Aorta (tissue), 5 donors: ENCODE data around the gene ITGB1BP2. TPM values are rescaled to one million over a fixed set of nuclear protein-coding genes. Genes with fewer than 3 reads are reported as not detected.
"Not testable (repeated sequence)": the region's sequence is repeated elsewhere in the genome, so short reads cannot be mapped to it uniquely, and the experiment has no call there.

Experiments
- ATAC-seq: fragments of 200-7000 bp; cut with Tn5 transposase; one replicate; pipeline ENCODE4 v1.9.1; 2022; ENCODE audit warnings: moderate library complexity; ENCODE audit not compliant: low FRiP score
- DNase-seq, 2 donors: peaks; one replicate each; pipeline ENCODE4 v3.0.0-alpha.2; 2020
- H3K27ac ChIP-seq, 2 donors: one replicate each; pipeline ENCODE4 v1.5.1; 2013; ENCODE audit warnings: low read length in 2 of 2, mild to moderate bottlenecking in 2 of 2, moderate library complexity in 2 of 2, control low read depth in 1 of 2, inconsistent platforms in 1 of 2, low read depth in 1 of 2
- H3K27me3 ChIP-seq, 2 donors: one replicate each; pipeline ENCODE4 v1.6.1; 2013; ENCODE audit warnings: control low read depth in 1 of 2, low read length in 1 of 2, mild to moderate bottlenecking in 1 of 2, moderate library complexity in 1 of 2; ENCODE audit not compliant: insufficient read depth in 2 of 2, control insufficient read depth in 1 of 2
- H3K36me3 ChIP-seq, 2 donors: one replicate each; pipeline ENCODE4 v1.6.1; 2013; ENCODE audit warnings: control low read depth in 1 of 2, low read length in 1 of 2, mild to moderate bottlenecking in 1 of 2; ENCODE audit not compliant: insufficient read depth in 2 of 2, control insufficient read depth in 1 of 2
- H3K4me1 ChIP-seq, 2 donors: one replicate each; pipeline ENCODE4 v1.6.1; 2013; ENCODE audit warnings: low read length in 2 of 2, control low read depth in 1 of 2, mild to moderate bottlenecking in 1 of 2, moderate library complexity in 1 of 2; ENCODE audit not compliant: insufficient read depth in 2 of 2, control insufficient read depth in 1 of 2
- H3K4me3 ChIP-seq, 2 donors: one replicate each; pipeline ENCODE4 v1.5.1; 2013; ENCODE audit warnings: low read length in 2 of 2, control low read depth in 1 of 2, mild to moderate bottlenecking in 1 of 2
- H3K9me3 ChIP-seq: one replicate; pipeline ENCODE4 v1.6.1; 2013; ENCODE audit warnings: mild to moderate bottlenecking, low read length; ENCODE audit not compliant: control insufficient read depth
- WGBS, 2 donors: extraction: QIAGEN DNeasy Blood & Tissue Kit; methylation state at CpG; one replicate each; pipeline ENCODE4 v1.1.7; 2013; 5-methylcytosine and 5-hydroxymethylcytosine counted together
- intact Hi-C, 2 donors: fragments of 100-400 bp; cut with DNase I; formaldehyde crosslinking; loops; one replicate each; pipeline versions ENCODE4 v1.14.2 to v1.15.0; 2022
- polyA plus RNA-seq, 2 donors: library from polyadenylated mRNA; stranded (reverse); fragments of 200-250 nt; gene quantifications; one replicate each; pipeline ENCODE4 v1.2.3, GENCODE V29; 2013
- total RNA-seq, 2 donors: library from RNA; stranded (reverse); fragmentation: NEBNext Ultra II Directional; extraction: Animal tissue kit (Norgen Biotek cat#: 25700); gene quantifications; one replicate each; pipeline ENCODE4 v1.2.1, GENCODE V29; 2021
- donor health status: healthy with polysubstance abuse.
- donor health status: Bipolar disorder and iron deficiency.
- donor health status: DM: no; HTN: no; CAD: no.
- donor health status: DM: no; HTN: no; CAD: no.
- donor health status: DM: yes; HTN: yes; CAD: no.

ITGB1BP2 gene
- total and polyA plus RNA-seq, 4 donors = 10.8 to 22.3 (median 13.8) TPM

GRCh38 chrX:71269801-71270395 lies 31.7 kb upstream of the ITGB1BP2 start:
- Histone ChIP-seq H3K27ac (no peak overlapping the region), H3K4me3 (no peak overlapping the region), H3K36me3 (no peaks in the 10 kb centered on the region), H3K4me1 (no peaks in the 10 kb centered on the region), H3K9me3 (no peaks in the 10 kb centered on the region), H3K27me3 (no peaks in the 10 kb centered on the region)
- DNase-seq = no peak
- intact Hi-C loops = no loop called here
- WGBS, 2 donors = 83 to 94% methylated on average over 16 to 19 of the region's 19 CpGs
- ATAC-seq = no peak

- H3K36me3 ChIP-seq, ATAC-seq, intact Hi-C loops, H3K27me3 ChIP-seq, H3K4me1 ChIP-seq, DNase-seq, H3K27ac ChIP-seq, H3K9me3 ChIP-seq, H3K4me3 ChIP-seq: not testable (repeated sequence)
- WGBS, 2 donors = 93 to 96% methylated on average over 2 of the region's 2 CpGs
These were observed 29.2 kb upstream of the ITGB1BP2 start for GRCh38 chrX:71272313-71272712.

DNA sequence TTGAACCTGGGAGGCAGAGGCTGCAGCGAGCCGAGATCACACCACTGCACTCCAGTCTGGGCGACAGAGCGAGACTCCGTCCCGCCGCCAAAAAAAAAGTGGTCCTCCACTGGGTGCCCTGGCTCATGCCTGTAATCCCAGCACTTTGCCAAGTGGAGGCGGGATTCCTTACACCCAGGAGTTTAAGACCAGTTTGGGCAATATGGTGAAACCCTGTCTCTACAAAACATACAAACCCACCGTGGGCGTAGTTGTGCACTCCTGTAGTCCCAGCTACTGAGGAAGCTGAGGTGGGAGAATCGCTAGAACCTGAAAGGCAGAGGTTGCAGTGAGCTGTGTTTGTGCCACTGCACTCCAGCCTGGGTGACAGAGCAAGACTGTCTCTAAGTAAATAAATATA lies 20.2 kb upstream of the ITGB1BP2 start:
- H3K9me3 ChIP-seq, H3K36me3 ChIP-seq, ATAC-seq, DNase-seq, intact Hi-C loops, H3K27me3 ChIP-seq, H3K27ac ChIP-seq, H3K4me3 ChIP-seq, H3K4me1 ChIP-seq: not testable (repeated sequence)
- 94 to 97% methylated on average over 11 of the region's 11 CpGs for WGBS, 2 donors

GRCh38 chrX:71282514-71283402 lies 18.8 kb upstream of the ITGB1BP2 start:
- DNase-seq = no peak
- Histone ChIP-seq H3K27me3 (no peaks in the 10 kb centered on the region), H3K4me3 (no peak overlapping the region), H3K4me1 (no peaks in the 10 kb centered on the region), H3K27ac (peak overlapping the region in 1 of 2 donors; percentile 73), H3K36me3 (no peaks in the 10 kb centered on the region), H3K9me3 (no peaks in the 10 kb centered on the region)
- intact Hi-C loops = no loop called here
- 19 to 36% methylated on average over 16 of the region's 16 CpGs for WGBS, 2 donors
- peak; percentile 84 for ATAC-seq

GRCh38 chrX:71283403-71284143 lies 18.0 kb upstream of the ITGB1BP2 start, which contains the start of gene NONO:
NONO (plus strand) TSS chrX:71283635; CDS start chrX:71290638, 7,003 bp downstream.
- Histone ChIP-seq H3K9me3 (no peaks in the 10 kb centered on the region), H3K36me3 (no peaks in the 10 kb centered on the region), H3K4me1 (no peaks in the 10 kb centered on the region), H3K27me3 (no peaks in the 10 kb centered on the region), H3K4me3 (peak within 1 kb of the TSS; percentile 51 to 88), H3K27ac (peak within 1 kb of the TSS; percentile 31 to 86)
- peak; percentile 88 to 89 for DNase-seq
- intact Hi-C loops = no loop called here
- WGBS, 2 donors = 0 to 35% methylated on average over 57 of the region's 57 CpGs
- peak; percentile 96 for ATAC-seq

DNA sequence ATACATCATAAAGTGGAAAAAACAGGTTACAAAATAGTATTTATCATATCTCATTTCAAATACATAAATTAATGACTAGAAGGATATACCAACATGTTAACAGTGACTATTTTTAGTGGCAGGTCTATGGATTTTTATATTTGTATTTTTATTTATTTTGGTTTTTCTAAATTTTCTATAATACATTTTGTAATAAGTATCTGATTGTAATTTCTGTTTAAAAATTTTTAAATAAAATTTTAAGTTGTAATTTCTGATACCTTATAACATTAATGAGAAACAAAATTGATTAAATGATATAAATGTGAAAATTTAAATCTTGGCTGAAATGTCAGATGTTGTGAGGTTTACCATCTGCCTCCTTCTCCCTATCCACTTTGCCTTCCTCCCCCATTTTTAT lies 15.6 kb upstream of the ITGB1BP2 start:
- Histone ChIP-seq H3K27ac (no peak overlapping the region), H3K36me3 (no peaks in the 10 kb centered on the region), H3K4me1 (no peaks in the 10 kb centered on the region), H3K9me3 (no peaks in the 10 kb centered on the region), H3K27me3 (no peaks in the 10 kb centered on the region), H3K4me3 (no peak overlapping the region)
- DNase-seq = no peak
- ATAC-seq = no peak
- intact Hi-C loops = no loop called here

DNA sequence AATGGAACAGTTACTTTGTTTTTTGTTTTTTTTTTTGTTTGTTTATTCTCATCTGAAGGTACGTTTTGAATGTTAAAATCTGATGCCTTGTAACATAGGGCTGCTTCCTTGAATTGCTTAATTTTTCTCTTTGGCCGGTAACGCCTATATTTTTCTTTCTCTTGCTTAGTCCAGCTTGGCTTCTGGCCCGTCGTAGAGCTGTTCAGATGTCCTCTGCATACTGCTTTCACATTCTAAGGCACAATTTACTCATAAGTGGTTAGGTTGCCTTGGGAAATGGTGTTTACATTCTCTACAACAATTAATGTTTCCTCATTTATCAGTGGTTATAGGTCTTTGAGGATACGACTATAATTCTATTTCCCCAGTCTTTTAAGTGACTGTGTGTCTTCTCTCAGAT lies 10.2 kb upstream of the ITGB1BP2 start:
- Histone ChIP-seq H3K27ac (no peak overlapping the region), H3K27me3 (no peaks in the 10 kb centered on the region), H3K4me1 (no peaks in the 10 kb centered on the region), H3K9me3 (no peaks in the 10 kb centered on the region), H3K4me3 (no peak overlapping the region), H3K36me3 (no peaks in the 10 kb centered on the region)
- ATAC-seq (no peak), DNase-seq (no peak)
- 25 to 48% methylated on average over 6 of the region's 6 CpGs for WGBS, 2 donors
- intact Hi-C loops = no loop called here

DNA sequence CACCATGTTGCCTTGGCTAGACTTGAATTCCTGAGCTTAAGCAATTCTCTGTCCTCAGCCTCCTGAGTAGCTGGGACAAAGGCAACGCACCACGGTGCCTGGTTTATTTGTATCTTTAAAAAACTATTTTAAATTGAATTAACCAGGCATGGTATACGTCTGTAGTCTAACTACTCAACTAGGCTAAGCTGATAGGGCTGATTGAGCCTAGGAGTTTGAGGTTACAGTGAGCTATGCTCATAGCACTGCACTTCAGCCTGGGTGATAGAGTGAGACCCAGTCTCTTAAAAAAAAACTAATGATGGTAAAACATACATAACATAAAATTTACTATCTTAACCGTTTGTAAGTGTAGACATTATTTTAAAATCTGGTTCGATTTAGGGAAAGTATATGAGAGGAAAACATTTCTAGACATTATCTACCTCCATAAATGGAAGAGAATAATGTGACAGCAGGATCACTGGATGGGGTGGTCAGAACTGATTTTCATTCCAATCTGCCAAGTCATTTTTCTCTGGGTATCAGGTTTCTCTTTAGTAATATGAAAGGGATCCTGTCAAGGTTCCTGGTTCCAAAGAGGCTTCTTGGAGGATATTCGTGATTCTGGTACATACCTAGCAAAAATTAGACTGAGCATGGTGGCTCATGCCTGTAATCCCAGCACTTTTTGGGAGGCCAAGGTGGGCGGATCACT lies 8.7 kb upstream of the ITGB1BP2 start:
- WGBS, 2 donors = 67 to 78% methylated on average over 7 of the region's 7 CpGs
- intact Hi-C loops = no loop called here
- no peak for ATAC-seq

More for the DNA sequence above, 8.7 kb upstream of the ITGB1BP2 start:
- Histone ChIP-seq H3K4me1 (no peaks in the 10 kb centered on the region), H3K36me3 (peaks cover 0 to 1% of the 10 kb centered on the region in 2 donors), H3K4me3 (no peak overlapping the region), H3K9me3 (no peaks in the 10 kb centered on the region), H3K27me3 (no peaks in the 10 kb centered on the region), H3K27ac (no peak overlapping the region)
- no peak for DNase-seq
